SH-SY5Y (cell line): ENCODE data around the gene GALNT2.

Experiments
- GATA2 ChIP-seq: IDR thresholded peaks from 2 replicates; pipeline ENCODE4 v1.6.1; 2011; ENCODE audit warnings: mild to moderate bottlenecking, low read depth, low read length
- GATA3 ChIP-seq: IDR thresholded peaks from 2 replicates; pipeline ENCODE4 v1.6.1; 2011; ENCODE audit warnings: low read depth, mild to moderate bottlenecking, low read length, moderate library complexity

DNA sequence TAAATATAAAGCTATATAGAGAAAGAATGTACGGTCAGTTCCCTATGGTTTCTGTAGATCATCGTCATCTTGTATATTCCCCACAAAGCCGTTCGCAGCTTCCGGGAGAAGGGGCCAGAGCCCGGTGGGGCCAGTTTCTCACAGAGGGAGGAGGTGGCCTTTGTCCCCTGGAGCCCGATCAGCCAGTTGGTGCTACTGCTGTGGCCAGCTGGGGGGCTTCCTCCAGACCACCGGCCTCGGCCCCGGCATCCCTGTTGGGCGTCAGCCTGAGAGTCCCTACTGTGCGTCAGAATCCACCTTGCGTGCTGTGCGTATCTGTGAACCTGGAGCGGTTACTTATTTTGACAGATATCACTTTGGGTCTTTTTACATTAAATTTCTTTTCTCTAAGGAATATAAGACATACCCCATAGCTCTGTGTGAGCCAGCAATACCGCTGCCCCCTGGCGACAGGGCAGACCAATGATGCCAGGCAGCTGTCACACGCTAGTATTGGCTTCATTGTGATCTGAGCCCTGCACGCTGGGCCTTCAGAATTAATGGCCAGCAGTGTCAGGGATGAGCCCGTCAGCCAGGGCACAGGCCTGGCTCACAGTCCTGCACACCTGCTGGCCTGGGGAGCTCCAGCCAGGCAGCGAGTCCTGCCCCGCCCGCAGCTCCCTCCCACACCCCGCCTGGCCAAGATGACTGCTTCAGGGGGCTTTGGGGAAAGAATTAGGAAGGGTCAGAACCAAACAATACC is 213.2 kb downstream of the GALNT2 start:
- TF ChIP-seq GATA3 (no peak), GATA2 (no peak)
